GM18517 (cell line): Measurements from ENCODE around the gene SNAPC5.

Source experiments
- ATAC-seq: cut with Tn5 transposase; IDR thresholded peaks from one replicate; pipeline ENCODE4 v1.9.1; 2021; ENCODE audit warnings: mild to moderate bottlenecking, moderate library complexity; ENCODE audit not compliant: unreplicated experiment

Gene SNAPC5

GRCh38 chr15:66459818-66460615, 37.5 kb downstream of the SNAPC5 start:
- ATAC-seq: no peak

GRCh38 chr15:66456211-66456610, 41.4 kb downstream of the SNAPC5 start:
- no peak for ATAC-seq

GRCh38 chr15:66454143-66454542, 43.4 kb downstream of the SNAPC5 start:
- ATAC-seq: no peak

- no peak for ATAC-seq
Observed at GRCh38 chr15:66452971-66453580, 44.5 kb downstream of the SNAPC5 start.

GRCh38 chr15:66452420-66452819, 45.1 kb downstream of the SNAPC5 start:
- ATAC-seq: no peak
